GM12872 (cell line): Measurements from ENCODE around the gene GALNT1.
A peak's percentile ranks its signal among the peaks of the same experiment; 100 is the strongest.

Source experiments
- TF ChIP-seq, protein P1 (sequence below): IDR thresholded peaks from 3 replicates; pipeline ENCODE4 v1.5.1; 2011; ENCODE audit warnings: low read depth, mild to moderate bottlenecking, low read length, moderate library complexity; ENCODE audit not compliant: insufficient read depth

GALNT1 gene

DNA sequence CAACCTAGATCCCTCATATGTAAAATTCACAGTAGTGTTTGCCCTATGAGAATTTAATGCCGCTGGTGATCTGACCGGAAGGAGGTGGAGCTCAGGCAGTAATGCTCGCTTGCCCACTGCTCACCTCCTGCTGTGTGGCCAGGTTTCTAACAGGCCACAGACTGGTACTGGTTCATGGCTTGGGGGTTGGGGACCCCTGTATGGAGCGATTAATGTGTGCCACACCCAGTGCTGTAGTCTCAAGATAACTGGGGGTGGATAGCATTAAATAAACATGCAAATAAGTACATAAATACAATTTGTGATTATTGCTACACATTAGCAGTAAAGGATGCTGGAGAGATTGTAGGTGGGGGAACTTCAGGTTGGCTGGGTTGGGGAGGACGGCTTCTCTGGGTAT lies 3.2 kb downstream of the GALNT1 start:
- TF ChIP-seq, protein P1, sequence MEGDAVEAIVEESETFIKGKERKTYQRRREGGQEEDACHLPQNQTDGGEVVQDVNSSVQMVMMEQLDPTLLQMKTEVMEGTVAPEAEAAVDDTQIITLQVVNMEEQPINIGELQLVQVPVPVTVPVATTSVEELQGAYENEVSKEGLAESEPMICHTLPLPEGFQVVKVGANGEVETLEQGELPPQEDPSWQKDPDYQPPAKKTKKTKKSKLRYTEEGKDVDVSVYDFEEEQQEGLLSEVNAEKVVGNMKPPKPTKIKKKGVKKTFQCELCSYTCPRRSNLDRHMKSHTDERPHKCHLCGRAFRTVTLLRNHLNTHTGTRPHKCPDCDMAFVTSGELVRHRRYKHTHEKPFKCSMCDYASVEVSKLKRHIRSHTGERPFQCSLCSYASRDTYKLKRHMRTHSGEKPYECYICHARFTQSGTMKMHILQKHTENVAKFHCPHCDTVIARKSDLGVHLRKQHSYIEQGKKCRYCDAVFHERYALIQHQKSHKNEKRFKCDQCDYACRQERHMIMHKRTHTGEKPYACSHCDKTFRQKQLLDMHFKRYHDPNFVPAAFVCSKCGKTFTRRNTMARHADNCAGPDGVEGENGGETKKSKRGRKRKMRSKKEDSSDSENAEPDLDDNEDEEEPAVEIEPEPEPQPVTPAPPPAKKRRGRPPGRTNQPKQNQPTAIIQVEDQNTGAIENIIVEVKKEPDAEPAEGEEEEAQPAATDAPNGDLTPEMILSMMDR = no peak

- TF ChIP-seq, protein P1 = no peak
Measured at GRCh38 chr18:35585608-35586007, 4.1 kb downstream of the GALNT1 start.

GRCh38 chr18:35588122-35588521 lies 6.6 kb downstream of the GALNT1 start:
- TF ChIP-seq, protein P1 = no peak

- TF ChIP-seq, protein P1 = peak; percentile 42; the same call in 2 of the 3 replicates
Measured at GRCh38 chr18:35588995-35589394, 7.5 kb downstream of the GALNT1 start.

- TF ChIP-seq, protein P1 = no peak
Measured at GRCh38 chr18:35589546-35589945, 8.0 kb downstream of the GALNT1 start.

GRCh38 chr18:35590935-35591334 lies 9.4 kb downstream of the GALNT1 start:
- TF ChIP-seq, protein P1 = no peak

DNA sequence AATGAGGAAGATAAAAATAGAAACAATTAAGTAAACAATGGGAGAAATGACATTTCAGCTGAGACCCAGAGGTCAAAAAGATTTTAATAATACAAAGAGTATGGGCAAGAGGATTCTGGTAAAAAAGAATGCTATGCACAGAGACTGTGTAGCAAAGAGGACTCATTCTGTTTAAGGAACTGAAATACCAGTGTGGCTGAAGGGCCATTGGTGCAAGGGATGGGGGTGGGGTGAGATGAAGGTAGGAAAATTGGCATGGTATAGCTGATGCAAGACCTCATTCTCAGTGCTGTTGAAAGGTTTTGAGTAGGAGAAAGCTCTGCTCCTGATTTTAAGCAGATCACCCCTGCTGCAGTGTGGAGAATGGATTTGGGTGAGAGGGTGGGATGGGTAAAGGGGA lies 10.8 kb downstream of the GALNT1 start:
- TF ChIP-seq, protein P1 = no peak

DNA sequence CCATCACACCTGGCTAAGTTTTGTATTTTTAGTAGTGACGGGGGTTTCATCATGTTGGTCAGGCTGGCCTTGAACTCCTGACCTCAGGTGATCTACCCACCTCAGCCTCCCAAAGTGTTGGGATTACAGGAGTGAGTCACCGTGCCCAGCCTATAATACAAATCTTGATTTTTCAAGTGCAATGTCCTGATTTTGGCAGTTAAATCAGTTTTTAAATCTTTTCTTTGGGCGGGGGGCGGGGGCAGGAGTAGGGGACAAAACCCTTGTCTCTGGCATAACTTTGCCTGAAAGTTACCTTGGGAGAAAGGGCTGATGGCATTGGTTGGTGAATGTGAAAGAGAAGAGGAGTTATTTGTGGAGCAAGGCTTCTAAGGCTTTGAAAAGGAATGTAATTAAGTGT lies 12.3 kb downstream of the GALNT1 start:
- TF ChIP-seq, protein P1 = no peak
